ENCODE data around the gene SLC13A3.

The SLC13A3 gene

GRCh38 chr20:46640536-46641311 is 10.5 kb downstream of the SLC13A3 start:
- TF ChIP-seq POLR2AphosphoS5 (IDR thresholded peaks at IDR 0.05; ENCODE audit: low read depth) (no peak), GABPA (IDR thresholded peaks at IDR 0.05; ENCODE audit: low read depth) (no peak), REST (IDR thresholded peaks at IDR 0.05; ENCODE audit: insufficient replicate concordance, low read depth) (no peak)
- no peak for DNase-seq (ENCODE audit: low read depth in 1 of 2, low spot score in 1 of 2)
- Histone ChIP-seq H3K27me3 (ENCODE audit: insufficient read depth, poor library complexity, severe bottlenecking) (peaks cover 2% of the 10 kb centered on the region), H3K27ac (replicated peaks) (no peak overlapping the region), H3K4me3 (replicated peaks; ENCODE audit: insufficient read depth, low read length) (no peak overlapping the region)

GRCh38 chr20:46640044-46640443 is 11.2 kb downstream of the SLC13A3 start:
- no peak overlapping the region for H3K4me3 ChIP-seq (replicated peaks; ENCODE audit: insufficient read depth, low read length)
- TF ChIP-seq CTCF (IDR thresholded peaks at IDR 0.05; ENCODE audit: insufficient read depth, low read length) (no peak), REST (IDR thresholded peaks at IDR 0.05; ENCODE audit: insufficient replicate concordance, low read depth) (no peak), GABPA (IDR thresholded peaks at IDR 0.05; ENCODE audit: low read depth) (no peak), SPI1 (IDR thresholded peaks at IDR 0.05; ENCODE audit: borderline replicate concordance, low read depth) (no peak), POLR2AphosphoS5 (IDR thresholded peaks at IDR 0.05; ENCODE audit: low read depth) (no peak)
- no peak overlapping the region for H3K27ac ChIP-seq (replicated peaks)
- peaks cover 2% of the 10 kb centered on the region for H3K27me3 ChIP-seq (ENCODE audit: insufficient read depth, poor library complexity, severe bottlenecking)
- DNase-seq (ENCODE audit: low read depth in 1 of 2, low spot score in 1 of 2), result no peak

GRCh38 chr20:46639587-46639986 is 11.7 kb downstream of the SLC13A3 start:
- TF ChIP-seq GABPA (IDR thresholded peaks at IDR 0.05; ENCODE audit: low read depth) (no peak), POLR2AphosphoS5 (IDR thresholded peaks at IDR 0.05; ENCODE audit: low read depth) (no peak), REST (IDR thresholded peaks at IDR 0.05; ENCODE audit: insufficient replicate concordance, low read depth) (no peak), CTCF (IDR thresholded peaks at IDR 0.05; ENCODE audit: insufficient read depth, low read length) (no peak), SPI1 (IDR thresholded peaks at IDR 0.05; ENCODE audit: borderline replicate concordance, low read depth) (no peak)
- H3K27me3 ChIP-seq (ENCODE audit: insufficient read depth, poor library complexity, severe bottlenecking), result no peaks in the 10 kb centered on the region

More at GRCh38 chr20:46639587-46639986, 11.7 kb downstream of the SLC13A3 start:
- no peak for DNase-seq (ENCODE audit: low read depth in 1 of 2, low spot score in 1 of 2)
- no peak overlapping the region for H3K27ac ChIP-seq (replicated peaks)
- no peak overlapping the region for H3K4me3 ChIP-seq (replicated peaks; ENCODE audit: insufficient read depth, low read length)

Measured in HL-60 (cell line).